Neural cell (in vitro differentiated cells): Measurements from ENCODE around the gene CTSK. TPM values are rescaled to one million over a fixed set of nuclear protein-coding genes. Genes with fewer than 3 reads are reported as not detected.
"Not testable (repeated sequence)": the region's sequence is repeated elsewhere in the genome, so short reads cannot be mapped to it uniquely, and the experiment has no call there.

ENCODE experiments used
- H2AFZ ChIP-seq: fragments of 200-600, 300-800 bp; sonication (generic), shearing (Covaris generic); 2 replicates; pipeline ENCODE4 v1.6.0; 2014; ENCODE audit warnings: low read depth, mild to moderate bottlenecking, antibody characterized with exemption, low read length, moderate library complexity
- H3F3A ChIP-seq: fragments of 200-600 bp; shearing (Covaris generic); 2 replicates; pipeline ENCODE4 v1.6.1; 2016; ENCODE audit warnings: mild to moderate bottlenecking, moderate library complexity, mixed read lengths, antibody characterized with exemption, low read length; ENCODE audit not compliant: insufficient read depth, poor library complexity, severe bottlenecking
- H3K27ac ChIP-seq: fragments of 200-600, 300-800 bp; sonication (generic), shearing (Covaris generic); 2 replicates; pipeline ENCODE4 v1.5.1; 2014; ENCODE audit warnings: mild to moderate bottlenecking, low read length, moderate library complexity
- H3K27me3 ChIP-seq: fragments of 300-800, 200-600 bp; sonication (generic), shearing (Covaris generic); 2 replicates; pipeline ENCODE4 v1.6.0; 2014; ENCODE audit warnings: mild to moderate bottlenecking, low read depth, low read length, moderate library complexity; ENCODE audit not compliant: insufficient read depth
- H3K36me3 ChIP-seq: fragments of 300-800, 200-600 bp; sonication (generic), shearing (Covaris generic); 2 replicates; pipeline ENCODE4 v1.5.1; 2014; ENCODE audit warnings: mild to moderate bottlenecking, antibody characterized with exemption, low read length, moderate library complexity; ENCODE audit not compliant: insufficient read depth
- H3K4me2 ChIP-seq: fragments of 300-800, 200-600 bp; sonication (generic), shearing (Covaris generic); 2 replicates; pipeline ENCODE4 v1.6.0; 2014; ENCODE audit warnings: mild to moderate bottlenecking, low read length
- H3K4me3 ChIP-seq: fragments of 300-800, 200-600 bp; sonication (generic), shearing (Covaris generic); 2 replicates; pipeline ENCODE4 v1.5.1; 2014; ENCODE audit warnings: mild to moderate bottlenecking, low read length, moderate library complexity
- H3K79me2 ChIP-seq: fragments of 200-600 bp; shearing (Covaris generic); replicated peaks from 2 replicates; pipeline ENCODE4 v1.6.0; 2014; ENCODE audit warnings: mild to moderate bottlenecking, low read length, moderate library complexity; ENCODE audit not compliant: insufficient read depth
- H3K9ac ChIP-seq: fragments of 300-800, 200-600 bp; sonication (generic), shearing (Covaris generic); 2 replicates; pipeline ENCODE4 v1.6.1; 2016; ENCODE audit warnings: mild to moderate bottlenecking, low read length, mixed read lengths
- H3K9me2 ChIP-seq: fragments of 200-600 bp; shearing (Covaris generic); 2 replicates; pipeline ENCODE4 v1.6.1; 2016; ENCODE audit warnings: mild to moderate bottlenecking, low read length, mixed read lengths; ENCODE audit not compliant: insufficient read depth
- H3K9me3 ChIP-seq: fragments of 200-600, 300-800 bp; sonication (generic), shearing (Covaris generic); 2 replicates; pipeline ENCODE4 v1.6.1; 2016; ENCODE audit warnings: mild to moderate bottlenecking, mixed run types, low read length, moderate library complexity, mixed read lengths
- H4K20me1 ChIP-seq: fragments of 200-600 bp; shearing (Covaris generic); 2 replicates; pipeline ENCODE4 v1.6.1; 2016; ENCODE audit warnings: mild to moderate bottlenecking, mixed run types; ENCODE audit not compliant: insufficient read depth
- EP300 ChIP-seq: fragments of 450-650 bp; conservative IDR thresholded peaks from 2 replicates; pipeline ENCODE4 v1.6.1; 2014; ENCODE audit warnings: antibody characterized with exemption, mild to moderate bottlenecking, moderate library complexity; ENCODE audit not compliant: poor library complexity, severe bottlenecking
- EZH2 ChIP-seq: fragments of 200-600, 300-800 bp; shearing (Covaris generic), sonication (generic); IDR thresholded peaks from 2 replicates; pipeline ENCODE4 v1.6.1; 2014; ENCODE audit warnings: antibody characterized with exemption, low read length, borderline replicate concordance, mild to moderate bottlenecking; ENCODE audit not compliant: insufficient read depth, poor library complexity, severe bottlenecking
- MXI1 ChIP-seq: fragments of 450-650 bp; conservative IDR thresholded peaks from 2 replicates; pipeline ENCODE4 v1.6.1; 2014; ENCODE audit warnings: antibody characterized with exemption, mild to moderate bottlenecking; ENCODE audit not compliant: poor library complexity, severe bottlenecking
- POLR2AphosphoS5 ChIP-seq: IDR thresholded peaks from 2 replicates; pipeline ENCODE4 v1.6.1; 2012
- RAD21 ChIP-seq: fragments of 450-650 bp; conservative IDR thresholded peaks from 2 replicates; pipeline ENCODE4 v1.6.1; 2014; ENCODE audit warnings: antibody characterized with exemption, mild to moderate bottlenecking, moderate library complexity
- SMC3 ChIP-seq: fragments of 450-650 bp; conservative IDR thresholded peaks from 2 replicates; pipeline ENCODE4 v1.6.1; 2014; ENCODE audit warnings: antibody characterized with exemption, mild to moderate bottlenecking, moderate library complexity; ENCODE audit not compliant: poor library complexity
- TAF1 ChIP-seq: IDR thresholded peaks from 2 replicates; pipeline ENCODE4 v1.6.1; 2012; ENCODE audit warnings: low read depth
- polyA minus RNA-seq: library from RNA; depleted of rRNA, polyadenylated mRNA; stranded (reverse); fragments of >200 nt; gene quantifications from 2 replicates; pipeline ENCODE4 v1.2.3, GENCODE V29; 2014
- polyA plus RNA-seq: library from polyadenylated mRNA; depleted of rRNA; stranded (reverse); fragments of >200 nt; gene quantifications from 2 replicates; pipeline ENCODE4 v1.2.3, GENCODE V29; 2014
- TF ChIP-seq, protein P1 (sequence below): fragments of 450-650 bp; IDR thresholded peaks from 2 replicates; pipeline ENCODE4 v1.5.1; 2014; ENCODE audit warnings: antibody characterized with exemption, mild to moderate bottlenecking, moderate library complexity; ENCODE audit not compliant: poor library complexity, severe bottlenecking
- TF ChIP-seq, protein P2 (sequence below): IDR thresholded peaks from 2 replicates; pipeline ENCODE4 v1.6.1; 2012; ENCODE audit warnings: borderline replicate concordance

CTSK gene
- 8.0 and 9.3 TPM in 2 replicates for polyA plus RNA-seq
- polyA minus RNA-seq = 1.9 and 3.1 TPM in 2 replicates

DNA sequence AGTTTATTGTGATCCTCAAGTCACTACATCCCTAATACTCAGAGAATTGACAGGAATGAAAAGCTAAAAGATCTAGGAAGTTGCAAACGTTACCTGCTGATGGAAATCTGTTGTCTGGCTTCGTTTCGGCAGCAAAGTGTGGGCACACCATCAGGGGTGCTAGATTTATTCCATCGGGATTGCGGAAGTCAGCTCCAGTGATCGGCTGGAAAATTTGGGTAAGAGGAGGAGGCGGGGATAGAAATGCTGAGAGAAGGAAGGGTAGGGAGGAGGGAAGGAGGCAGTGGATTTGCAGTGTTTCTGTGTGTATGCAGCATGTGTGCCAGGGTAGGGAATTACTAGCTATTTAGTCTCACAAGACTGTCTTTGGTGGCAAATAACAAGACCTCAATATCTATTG lies at the start of gene CTSK:
Gene CTSK, minus strand, starts transcription at position 140 of the 400 bp plus-strand sequence. CDS start 1,455 bp downstream, outside the sequence.
- H3K9ac ChIP-seq = no peak within 1 kb of the TSS
- H2AFZ ChIP-seq = no peak within 1 kb of the TSS
- H3K9me2 ChIP-seq = no peaks in the 10 kb centered on the region
- H4K20me1 ChIP-seq = no peaks in the 10 kb centered on the region
- no peaks in the 10 kb centered on the region for H3K9me3 ChIP-seq
- H3K4me3 ChIP-seq = no peak within 1 kb of the TSS
- no peak within 1 kb of the TSS for H3K27ac ChIP-seq
- no peaks in the 10 kb centered on the region for H3K79me2 ChIP-seq
- H3K36me3 ChIP-seq = peaks cover 3% of the 10 kb centered on the region
- TF ChIP-seq TAF1 (no peak), SMC3 (no peak), EP300 (no peak), POLR2AphosphoS5 (no peak), RAD21 (no peak), EZH2 (no peak), MXI1 (no peak)
- TF ChIP-seq, protein P1, sequence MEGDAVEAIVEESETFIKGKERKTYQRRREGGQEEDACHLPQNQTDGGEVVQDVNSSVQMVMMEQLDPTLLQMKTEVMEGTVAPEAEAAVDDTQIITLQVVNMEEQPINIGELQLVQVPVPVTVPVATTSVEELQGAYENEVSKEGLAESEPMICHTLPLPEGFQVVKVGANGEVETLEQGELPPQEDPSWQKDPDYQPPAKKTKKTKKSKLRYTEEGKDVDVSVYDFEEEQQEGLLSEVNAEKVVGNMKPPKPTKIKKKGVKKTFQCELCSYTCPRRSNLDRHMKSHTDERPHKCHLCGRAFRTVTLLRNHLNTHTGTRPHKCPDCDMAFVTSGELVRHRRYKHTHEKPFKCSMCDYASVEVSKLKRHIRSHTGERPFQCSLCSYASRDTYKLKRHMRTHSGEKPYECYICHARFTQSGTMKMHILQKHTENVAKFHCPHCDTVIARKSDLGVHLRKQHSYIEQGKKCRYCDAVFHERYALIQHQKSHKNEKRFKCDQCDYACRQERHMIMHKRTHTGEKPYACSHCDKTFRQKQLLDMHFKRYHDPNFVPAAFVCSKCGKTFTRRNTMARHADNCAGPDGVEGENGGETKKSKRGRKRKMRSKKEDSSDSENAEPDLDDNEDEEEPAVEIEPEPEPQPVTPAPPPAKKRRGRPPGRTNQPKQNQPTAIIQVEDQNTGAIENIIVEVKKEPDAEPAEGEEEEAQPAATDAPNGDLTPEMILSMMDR = no peak
- TF ChIP-seq, protein P2, sequence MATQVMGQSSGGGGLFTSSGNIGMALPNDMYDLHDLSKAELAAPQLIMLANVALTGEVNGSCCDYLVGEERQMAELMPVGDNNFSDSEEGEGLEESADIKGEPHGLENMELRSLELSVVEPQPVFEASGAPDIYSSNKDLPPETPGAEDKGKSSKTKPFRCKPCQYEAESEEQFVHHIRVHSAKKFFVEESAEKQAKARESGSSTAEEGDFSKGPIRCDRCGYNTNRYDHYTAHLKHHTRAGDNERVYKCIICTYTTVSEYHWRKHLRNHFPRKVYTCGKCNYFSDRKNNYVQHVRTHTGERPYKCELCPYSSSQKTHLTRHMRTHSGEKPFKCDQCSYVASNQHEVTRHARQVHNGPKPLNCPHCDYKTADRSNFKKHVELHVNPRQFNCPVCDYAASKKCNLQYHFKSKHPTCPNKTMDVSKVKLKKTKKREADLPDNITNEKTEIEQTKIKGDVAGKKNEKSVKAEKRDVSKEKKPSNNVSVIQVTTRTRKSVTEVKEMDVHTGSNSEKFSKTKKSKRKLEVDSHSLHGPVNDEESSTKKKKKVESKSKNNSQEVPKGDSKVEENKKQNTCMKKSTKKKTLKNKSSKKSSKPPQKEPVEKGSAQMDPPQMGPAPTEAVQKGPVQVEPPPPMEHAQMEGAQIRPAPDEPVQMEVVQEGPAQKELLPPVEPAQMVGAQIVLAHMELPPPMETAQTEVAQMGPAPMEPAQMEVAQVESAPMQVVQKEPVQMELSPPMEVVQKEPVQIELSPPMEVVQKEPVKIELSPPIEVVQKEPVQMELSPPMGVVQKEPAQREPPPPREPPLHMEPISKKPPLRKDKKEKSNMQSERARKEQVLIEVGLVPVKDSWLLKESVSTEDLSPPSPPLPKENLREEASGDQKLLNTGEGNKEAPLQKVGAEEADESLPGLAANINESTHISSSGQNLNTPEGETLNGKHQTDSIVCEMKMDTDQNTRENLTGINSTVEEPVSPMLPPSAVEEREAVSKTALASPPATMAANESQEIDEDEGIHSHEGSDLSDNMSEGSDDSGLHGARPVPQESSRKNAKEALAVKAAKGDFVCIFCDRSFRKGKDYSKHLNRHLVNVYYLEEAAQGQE = no peak
- no peak within 1 kb of the TSS for H3K4me2 ChIP-seq
- H3K27me3 ChIP-seq = no peaks in the 10 kb centered on the region
- no peaks in the 10 kb centered on the region for H3F3A ChIP-seq

DNA sequence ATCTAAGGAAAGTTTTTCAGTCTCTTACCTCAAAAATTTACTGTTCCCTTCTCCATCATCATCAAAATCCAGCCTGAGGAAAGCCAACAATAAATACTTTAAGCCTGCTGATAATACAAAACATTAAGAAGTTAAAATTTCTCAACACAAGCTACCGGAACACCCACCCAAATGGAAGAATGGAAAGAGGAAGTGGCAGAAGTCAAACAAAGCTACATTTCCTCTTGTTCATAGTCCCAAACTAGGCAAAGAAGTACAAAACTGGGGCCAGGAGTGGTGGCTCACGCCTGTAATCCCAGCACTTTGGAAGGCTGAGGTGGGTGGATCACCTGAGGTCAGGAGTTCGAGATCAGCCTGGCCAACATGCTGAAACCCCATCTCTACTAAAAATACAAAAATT lies 44.7 kb upstream of the CTSK start:
- not testable (repeated sequence) for H3K36me3 ChIP-seq, H3F3A ChIP-seq, H3K9me2 ChIP-seq, H3K27me3 ChIP-seq, H3K9ac ChIP-seq, H4K20me1 ChIP-seq, H3K79me2 ChIP-seq, H3K9me3 ChIP-seq, H2AFZ ChIP-seq, H3K4me3 ChIP-seq, H3K27ac ChIP-seq, H3K4me2 ChIP-seq

DNA sequence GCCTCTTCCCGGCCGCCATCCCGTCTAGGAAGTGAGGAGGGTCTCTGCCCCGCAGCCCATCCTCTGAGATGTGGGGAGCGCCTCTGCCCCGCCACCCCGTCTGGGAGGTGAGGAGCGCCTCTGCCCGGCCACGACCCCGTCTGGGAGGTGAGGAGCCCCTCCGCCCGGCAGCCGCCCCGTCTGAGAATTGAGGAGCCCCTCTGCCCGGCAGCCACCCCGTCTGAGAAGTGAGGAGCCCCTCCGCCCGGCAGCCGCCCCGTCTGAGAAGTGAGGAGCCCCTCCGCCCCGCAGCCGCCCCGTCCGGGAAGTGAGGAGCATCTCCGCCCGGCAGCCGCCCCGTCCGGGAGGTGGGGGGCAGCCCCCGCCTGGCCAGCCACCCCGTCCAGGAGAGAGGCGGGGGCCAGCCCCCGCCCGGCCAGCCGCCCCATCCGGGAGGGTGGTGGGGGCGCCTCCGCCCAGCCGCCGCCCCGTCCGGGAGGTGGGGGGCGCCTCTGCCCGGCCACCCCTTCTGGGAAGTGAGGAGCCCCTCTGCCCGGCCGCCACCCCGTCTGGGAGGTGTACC lies 42.8 kb upstream of the CTSK start:
- not testable (repeated sequence) for H3K27me3 ChIP-seq, H3K9me2 ChIP-seq, H4K20me1 ChIP-seq, H3K27ac ChIP-seq, H3K9ac ChIP-seq, H3K79me2 ChIP-seq, H3K9me3 ChIP-seq, H3F3A ChIP-seq, H3K36me3 ChIP-seq, H2AFZ ChIP-seq, H3K4me2 ChIP-seq, H3K4me3 ChIP-seq
